ENCODE results near the gene PARVA. TPM values are rescaled to one million over a fixed set of nuclear protein-coding genes. Genes with fewer than 3 reads are reported as not detected.

PARVA gene
- total RNA-seq, 4 donors from 2014 or later: 167 to 245 (median 240) TPM

- WGBS, 2 donors (ENCODE audit: low coverage in 1 of 2): 83 to 84% methylated on average over 3 of the region's 3 CpGs
- peak overlapping the region in 2 of 4 donors; percentile 91 to 95 for H3K27ac ChIP-seq
- ATAC-seq: no peak
- H3K36me3 ChIP-seq: peaks cover 0 to 5% of the 10 kb centered on the region in 2 donors
- no peaks in the 10 kb centered on the region for H3K9me3 ChIP-seq
- H3K4me1 ChIP-seq: peaks cover 23 to 99% (median 46%) of the 10 kb centered on the region in 3 donors
- H3K4me3 ChIP-seq: no peak overlapping the region
- no peaks in the 10 kb centered on the region for H3K27me3 ChIP-seq
- TF ChIP-seq CTCF (IDR thresholded peaks at IDR 0.05) (no peak), POLR2A (IDR thresholded peaks at IDR 0.05) (no peak), EP300 (IDR thresholded peaks at IDR 0.05) (no peak), POLR2AphosphoS5 (IDR thresholded peaks at IDR 0.05) (no peak)
These were observed 51.8 kb downstream of the PARVA start for GRCh38 chr11:12429155-12429554.

- Histone ChIP-seq H3K27me3 (no peaks in the 10 kb centered on the region), H3K4me3 (no peak overlapping the region), H3K27ac (peak overlapping the region; percentile 91 to 100 (median 93)), H3K36me3 (peaks cover 0 to 4% of the 10 kb centered on the region in 2 donors), H3K9me3 (no peaks in the 10 kb centered on the region), H3K4me1 (peaks cover 33 to 99% (median 55%) of the 10 kb centered on the region in 3 donors)
- TF ChIP-seq POLR2AphosphoS5 (IDR thresholded peaks at IDR 0.05) (no peak), POLR2A (IDR thresholded peaks at IDR 0.05) (no peak), CTCF (IDR thresholded peaks at IDR 0.05) (no peak), EP300 (IDR thresholded peaks at IDR 0.05) (no peak)
- WGBS, 2 donors (ENCODE audit: low coverage in 1 of 2): 50 to 56% methylated on average over 3 of the region's 3 CpGs
- ATAC-seq: no peak
These were observed 53.0 kb downstream of the PARVA start for GRCh38 chr11:12430351-12430750.

GRCh38 chr11:12430954-12431595, 53.7 kb downstream of the PARVA start:
- Histone ChIP-seq H3K9me3 (no peaks in the 10 kb centered on the region), H3K27ac (peak overlapping the region; percentile 91 to 100 (median 93)), H3K4me1 (peaks cover 34 to 99% (median 57%) of the 10 kb centered on the region in 3 donors), H3K27me3 (no peaks in the 10 kb centered on the region), H3K4me3 (no peak overlapping the region), H3K36me3 (no peaks in the 10 kb centered on the region)
- peak; percentile 93 for TF ChIP-seq POLR2AphosphoS5 (IDR thresholded peaks at IDR 0.05)
- no peak for TF ChIP-seq EP300 (IDR thresholded peaks at IDR 0.05)
- WGBS, 2 donors (ENCODE audit: low coverage in 1 of 2): 4 to 19% methylated on average over 2 to 4 of the region's 5 CpGs
- ATAC-seq: peak; percentile 90

- TF ChIP-seq CTCF (IDR thresholded peaks at IDR 0.05) (no peak), EP300 (IDR thresholded peaks at IDR 0.05) (no peak), POLR2AphosphoS5 (IDR thresholded peaks at IDR 0.05) (no peak), POLR2A (IDR thresholded peaks at IDR 0.05) (no peak)
- Histone ChIP-seq H3K9me3 (no peaks in the 10 kb centered on the region), H3K27ac (peak overlapping the region; percentile 91 to 100 (median 93)), H3K4me3 (no peak overlapping the region), H3K4me1 (peaks cover 41 to 99% (median 63%) of the 10 kb centered on the region in 3 donors), H3K27me3 (no peaks in the 10 kb centered on the region), H3K36me3 (no peaks in the 10 kb centered on the region)
- no peak for ATAC-seq
- 61 to 75% methylated on average over 6 of the region's 6 CpGs for WGBS, 2 donors (ENCODE audit: low coverage in 1 of 2)
These were observed 55.1 kb downstream of the PARVA start for GRCh38 chr11:12432507-12432906.

- Histone ChIP-seq H3K4me3 (no peak overlapping the region), H3K36me3 (no peaks in the 10 kb centered on the region), H3K27me3 (no peaks in the 10 kb centered on the region), H3K27ac (peak overlapping the region; percentile 91 to 100 (median 93)), H3K4me1 (peaks cover 42 to 98% (median 63%) of the 10 kb centered on the region in 3 donors), H3K9me3 (no peaks in the 10 kb centered on the region)
- no peak for TF ChIP-seq POLR2A (IDR thresholded peaks at IDR 0.05)
- TF ChIP-seq CTCF (IDR thresholded peaks at IDR 0.05): no peak
- TF ChIP-seq POLR2AphosphoS5 (IDR thresholded peaks at IDR 0.05): no peak
- TF ChIP-seq EP300 (IDR thresholded peaks at IDR 0.05): no peak
- no peak for ATAC-seq
- WGBS, 2 donors (ENCODE audit: low coverage in 1 of 2): 14 to 21% methylated on average over 3 of the region's 3 CpGs
These were observed 55.8 kb downstream of the PARVA start for GRCh38 chr11:12433121-12433520.

Data from gastroesophageal sphincter (tissue), 4 donors.